NCI-H460 (cell line): ENCODE data around the gene RNF150. TPM values are rescaled to one million over a fixed set of nuclear protein-coding genes. Genes with fewer than 3 reads are reported as not detected.

ENCODE experiments used
- DNase-seq: peaks from one replicate; pipeline ENCODE4 v3.0.0-alpha.2; 2016; ENCODE audit warnings: low read depth; ENCODE audit errors: extremely low read depth
- total RNA-seq: library from RNA; depleted of rRNA; stranded (reverse); fragments of >200 nt; shearing (Covaris generic); gene quantifications from 2 replicates; pipeline ENCODE4 v1.2.3, GENCODE V29; 2014

Gene RNF150
- total RNA-seq, 1 experiment from 2014 or later = 0.40 TPM

GRCh38 chr4:140989944-140990343, 143.3 kb downstream of the RNF150 start:
- DNase-seq = no peak

- DNase-seq = no peak
Observed at GRCh38 chr4:140986045-140986444, 147.2 kb downstream of the RNF150 start.

GRCh38 chr4:140982613-140983340, 150.5 kb downstream of the RNF150 start:
- DNase-seq = no peak

- DNase-seq = no peak
Observed at GRCh38 chr4:140980426-140981200, 152.7 kb downstream of the RNF150 start.

GRCh38 chr4:140976768-140977167, 156.5 kb downstream of the RNF150 start:
- DNase-seq = no peak

- DNase-seq = no peak
Observed at GRCh38 chr4:140971077-140971792, 162.0 kb downstream of the RNF150 start.

GRCh38 chr4:140969296-140969695, 164.0 kb downstream of the RNF150 start:
- DNase-seq = no peak

- no peak for DNase-seq
Observed at GRCh38 chr4:140968371-140968770, 164.9 kb downstream of the RNF150 start.

GRCh38 chr4:140963883-140964282, 169.4 kb downstream of the RNF150 start:
- DNase-seq = no peak

GRCh38 chr4:140955641-140956040, 177.6 kb downstream of the RNF150 start:
- DNase-seq = no peak

GRCh38 chr4:140952717-140953116, 180.6 kb downstream of the RNF150 start:
- DNase-seq = no peak

GRCh38 chr4:140947506-140947905, 185.8 kb downstream of the RNF150 start:
- no peak for DNase-seq

- no peak for DNase-seq
Observed at GRCh38 chr4:140945106-140945505, 188.2 kb downstream of the RNF150 start.

GRCh38 chr4:140944572-140944971, 188.7 kb downstream of the RNF150 start:
- DNase-seq = no peak

GRCh38 chr4:140944199-140944515, 189.1 kb downstream of the RNF150 start:
- no peak for DNase-seq

GRCh38 chr4:140943486-140944198, 189.6 kb downstream of the RNF150 start:
- no peak for DNase-seq

- no peak for DNase-seq
Observed at GRCh38 chr4:140940589-140940988, 192.7 kb downstream of the RNF150 start.

- DNase-seq = no peak
Observed at GRCh38 chr4:140937866-140938265, 195.4 kb downstream of the RNF150 start.

- DNase-seq = no peak
Observed at GRCh38 chr4:140935254-140935653, 198.0 kb downstream of the RNF150 start.

GRCh38 chr4:140932501-140933045, 200.7 kb downstream of the RNF150 start:
- no peak for DNase-seq

GRCh38 chr4:140931911-140932310, 201.4 kb downstream of the RNF150 start:
- no peak for DNase-seq
